ENCODE data around the gene CTXN2.

CTXN2 gene

GRCh38 chr15:48191574-48192225 is at the start of gene CTXN2:
CTXN2 (plus strand) TSS chr15:48191665; CDS start chr15:48201301, 9,636 bp downstream.
- H3K4me3 ChIP-seq (ENCODE audit: control insufficient read depth, low read depth, low read length) = no peak within 1 kb of the TSS
- no peak for DNase-seq (ENCODE audit: low read depth)
- TF ChIP-seq CTCF (IDR thresholded peaks at IDR 0.05; ENCODE audit: control insufficient read depth, insufficient read depth, low read depth, low read length, missing control alignments) = no peak

- no peak for TF ChIP-seq CTCF (IDR thresholded peaks at IDR 0.05; ENCODE audit: control insufficient read depth, insufficient read depth, low read depth, low read length, missing control alignments)
- no peak overlapping the region for H3K4me3 ChIP-seq (ENCODE audit: control insufficient read depth, low read depth, low read length)
- no peak for DNase-seq (ENCODE audit: low read depth)
Measured at GRCh38 chr15:48143856-48144255, 47.6 kb upstream of the CTXN2 start.

GRCh38 chr15:48144889-48145288 is 46.6 kb upstream of the CTXN2 start:
- DNase-seq (ENCODE audit: low read depth) = no peak
- no peak for TF ChIP-seq CTCF (IDR thresholded peaks at IDR 0.05; ENCODE audit: control insufficient read depth, insufficient read depth, low read depth, low read length, missing control alignments)
- no peak overlapping the region for H3K4me3 ChIP-seq (ENCODE audit: control insufficient read depth, low read depth, low read length)

GRCh38 chr15:48145923-48146322 is 45.5 kb upstream of the CTXN2 start:
- H3K4me3 ChIP-seq (ENCODE audit: control insufficient read depth, low read depth, low read length) = no peak overlapping the region
- no peak for TF ChIP-seq CTCF (IDR thresholded peaks at IDR 0.05; ENCODE audit: control insufficient read depth, insufficient read depth, low read depth, low read length, missing control alignments)
- no peak for DNase-seq (ENCODE audit: low read depth)

GRCh38 chr15:48147358-48147757 is 44.1 kb upstream of the CTXN2 start:
- no peak overlapping the region for H3K4me3 ChIP-seq (ENCODE audit: control insufficient read depth, low read depth, low read length)
- no peak for DNase-seq (ENCODE audit: low read depth)
- no peak for TF ChIP-seq CTCF (IDR thresholded peaks at IDR 0.05; ENCODE audit: control insufficient read depth, insufficient read depth, low read depth, low read length, missing control alignments)

GRCh38 chr15:48149858-48150257 is 41.6 kb upstream of the CTXN2 start:
- no peak for TF ChIP-seq CTCF (IDR thresholded peaks at IDR 0.05; ENCODE audit: control insufficient read depth, insufficient read depth, low read depth, low read length, missing control alignments)
- H3K4me3 ChIP-seq (ENCODE audit: control insufficient read depth, low read depth, low read length) = no peak overlapping the region
- DNase-seq (ENCODE audit: low read depth) = no peak
